ENCODE data around the gene PCDHA2. TPM values are rescaled to one million over a fixed set of nuclear protein-coding genes. Genes with fewer than 3 reads are reported as not detected.
"Not testable (repeated sequence)": the region's sequence is repeated elsewhere in the genome, so short reads cannot be mapped to it uniquely, and the experiment has no call there.

Gene PCDHA2
- total and polyA plus RNA-seq, 5 donors from 2014 or later, result not detected

DNA sequence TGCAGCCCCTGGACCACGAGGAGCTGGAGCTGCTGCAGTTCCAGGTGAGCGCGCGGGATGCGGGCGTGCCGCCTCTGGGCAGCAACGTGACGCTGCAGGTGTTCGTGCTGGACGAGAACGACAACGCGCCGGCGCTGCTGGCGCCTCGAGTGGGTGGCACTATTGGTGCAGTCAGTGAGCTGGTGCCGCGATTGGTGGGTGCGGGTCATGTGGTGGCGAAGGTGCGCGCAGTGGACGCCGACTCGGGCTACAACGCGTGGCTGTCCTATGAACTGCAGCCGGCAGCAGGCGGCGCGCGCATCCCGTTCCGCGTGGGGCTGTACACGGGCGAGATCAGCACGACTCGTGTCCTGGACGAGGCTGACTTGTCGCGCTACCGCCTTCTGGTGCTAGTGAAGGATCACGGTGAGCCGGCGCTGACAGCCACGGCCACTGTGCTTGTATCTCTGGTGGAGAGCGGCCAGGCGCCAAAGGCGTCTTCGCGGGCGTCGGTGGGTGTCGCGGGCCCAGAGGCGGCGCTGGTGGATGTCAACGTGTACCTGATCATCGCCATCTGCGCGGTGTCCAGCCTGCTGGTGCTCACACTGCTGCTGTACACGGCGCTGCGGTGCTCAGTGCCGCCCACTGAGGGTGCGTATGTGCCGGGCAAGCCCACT lies 6.7 kb upstream of the PCDHA2 start:
- H3K9me3 ChIP-seq (ENCODE audit: control insufficient read depth in 2 of 2, low read length in 2 of 2), result peaks cover 32 to 74% of the 10 kb centered on the region in 2 experiments
- H3K4me3 Mint-ChIP-seq; H3K4me1 ChIP-seq (ENCODE audit: control insufficient read depth, insufficient read depth, low read length, poor library complexity, severe bottlenecking); H3K36me3 Mint-ChIP-seq; ATAC-seq (ENCODE audit: low read depth in 2 of 2); H3K27me3 ChIP-seq (ENCODE audit: control insufficient read depth, insufficient read depth, low read length); H3K4me1 Mint-ChIP-seq; DNase-seq; H3K4me3 ChIP-seq (ENCODE audit: low read depth, low read length); H3K27ac Mint-ChIP-seq; H3K36me3 ChIP-seq (ENCODE audit: control insufficient read depth, insufficient read depth, low read length); H3K27ac ChIP-seq (ENCODE audit: insufficient read depth, low read length, poor library complexity, severe bottlenecking); H3K27me3 Mint-ChIP-seq: not testable (repeated sequence)
- H3K9me3 Mint-ChIP-seq, result peaks cover 5 to 58% (median 15%) of the 10 kb centered on the region in 7 donors

- peaks cover 10% of the 10 kb centered on the region for H3K27me3 Mint-ChIP-seq
- Histone ChIP-seq H3K27me3 (ENCODE audit: control insufficient read depth, insufficient read depth, low read length) (peaks cover 5% of the 10 kb centered on the region), H3K4me1 (ENCODE audit: control insufficient read depth, insufficient read depth, low read length, poor library complexity, severe bottlenecking) (no peaks in the 10 kb centered on the region), H3K27ac (ENCODE audit: insufficient read depth, low read length, poor library complexity, severe bottlenecking) (no peak overlapping the region), H3K9me3 (ENCODE audit: control insufficient read depth in 2 of 2, low read length in 2 of 2) (peaks cover 37 to 78% of the 10 kb centered on the region in 2 experiments), H3K36me3 (ENCODE audit: control insufficient read depth, insufficient read depth, low read length) (no peaks in the 10 kb centered on the region), H3K4me3 (ENCODE audit: low read depth, low read length) (no peak overlapping the region)
- DNase-seq (no peak), ATAC-seq (ENCODE audit: low read depth in 2 of 2) (no peak)
- peaks cover 3 to 60% (median 10%) of the 10 kb centered on the region in 7 donors for H3K9me3 Mint-ChIP-seq
- no peak overlapping the region for H3K27ac Mint-ChIP-seq
- no peaks in the 10 kb centered on the region for H3K36me3 Mint-ChIP-seq
- no peaks in the 10 kb centered on the region for H3K4me1 Mint-ChIP-seq
- no peak overlapping the region for H3K4me3 Mint-ChIP-seq
Measured at GRCh38 chr5:140791089-140791488, 3.6 kb upstream of the PCDHA2 start.

- no peaks in the 10 kb centered on the region for H3K36me3 Mint-ChIP-seq
- H3K27ac Mint-ChIP-seq, result no peak overlapping the region
- no peak overlapping the region for H3K4me3 ChIP-seq (ENCODE audit: low read depth, low read length)
- H3K4me1 ChIP-seq (ENCODE audit: control insufficient read depth, insufficient read depth, low read length, poor library complexity, severe bottlenecking), result no peaks in the 10 kb centered on the region
- H3K4me1 Mint-ChIP-seq, result no peaks in the 10 kb centered on the region
- no peak for DNase-seq
- H3K4me3 Mint-ChIP-seq, result no peak overlapping the region
- peaks cover 2 to 52% (median 11%) of the 10 kb centered on the region in 7 donors for H3K9me3 Mint-ChIP-seq
- H3K9me3 ChIP-seq (ENCODE audit: control insufficient read depth in 2 of 2, low read length in 2 of 2), result peaks cover 34 to 45% of the 10 kb centered on the region in 2 experiments
- no peak for ATAC-seq (ENCODE audit: low read depth in 2 of 2)
- H3K27me3 Mint-ChIP-seq, result peaks cover 4% of the 10 kb centered on the region
- H3K36me3 ChIP-seq (ENCODE audit: control insufficient read depth, insufficient read depth, low read length), result no peaks in the 10 kb centered on the region
- H3K27me3 ChIP-seq (ENCODE audit: control insufficient read depth, insufficient read depth, low read length), result peaks cover 2% of the 10 kb centered on the region
- no peak overlapping the region for H3K27ac ChIP-seq (ENCODE audit: insufficient read depth, low read length, poor library complexity, severe bottlenecking)
Measured at GRCh38 chr5:140795259-140795641, 598 bp downstream of the PCDHA2 start.

- not testable (repeated sequence) for H3K27me3 Mint-ChIP-seq; H3K4me1 ChIP-seq (ENCODE audit: control insufficient read depth, insufficient read depth, low read length, poor library complexity, severe bottlenecking)
Measured at GRCh38 chr5:140796072-140796717, 1.5 kb downstream of the PCDHA2 start.

DNA sequence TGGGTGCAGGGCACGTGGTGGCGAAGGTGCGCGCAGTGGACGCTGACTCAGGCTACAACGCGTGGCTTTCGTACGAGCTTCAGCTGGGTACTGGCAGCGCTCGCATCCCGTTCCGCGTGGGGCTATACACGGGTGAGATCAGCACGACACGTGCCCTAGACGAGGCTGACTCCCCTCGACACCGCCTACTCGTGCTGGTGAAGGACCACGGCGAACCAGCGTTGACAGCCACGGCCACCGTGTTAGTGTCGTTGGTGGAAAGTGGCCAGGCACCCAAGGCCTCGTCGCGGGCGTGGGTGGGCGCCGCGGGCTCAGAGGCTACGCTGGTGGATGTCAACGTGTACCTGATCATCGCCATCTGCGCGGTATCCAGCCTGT lies 2.1 kb downstream of the PCDHA2 start:
- H3K4me3 ChIP-seq (ENCODE audit: low read depth, low read length), result no peak overlapping the region
- no peak overlapping the region for H3K4me3 Mint-ChIP-seq
- peaks cover 2% of the 10 kb centered on the region for H3K27me3 ChIP-seq (ENCODE audit: control insufficient read depth, insufficient read depth, low read length)
- peaks cover 0 to 46% (median 10%) of the 10 kb centered on the region in 7 donors for H3K9me3 Mint-ChIP-seq
- H3K27me3 Mint-ChIP-seq, result peaks cover 4% of the 10 kb centered on the region
- no peaks in the 10 kb centered on the region for H3K36me3 Mint-ChIP-seq
- H3K4me1 Mint-ChIP-seq, result no peaks in the 10 kb centered on the region
- H3K27ac Mint-ChIP-seq, result no peak overlapping the region
- DNase-seq (no peak), ATAC-seq (ENCODE audit: low read depth in 2 of 2) (no peak)
- no peaks in the 10 kb centered on the region for H3K36me3 ChIP-seq (ENCODE audit: control insufficient read depth, insufficient read depth, low read length)
- H3K4me1 ChIP-seq (ENCODE audit: control insufficient read depth, insufficient read depth, low read length, poor library complexity, severe bottlenecking), result no peaks in the 10 kb centered on the region
- H3K9me3 ChIP-seq (ENCODE audit: control insufficient read depth in 2 of 2, low read length in 2 of 2), result peaks cover 31 to 54% of the 10 kb centered on the region in 2 experiments
- no peak overlapping the region for H3K27ac ChIP-seq (ENCODE audit: insufficient read depth, low read length, poor library complexity, severe bottlenecking)

More at GRCh38 chr5:140796072-140796717, 1.5 kb downstream of the PCDHA2 start:
- H3K4me1 Mint-ChIP-seq; H3K4me3 Mint-ChIP-seq; DNase-seq; H3K4me3 ChIP-seq (ENCODE audit: low read depth, low read length); H3K36me3 ChIP-seq (ENCODE audit: control insufficient read depth, insufficient read depth, low read length); H3K27ac Mint-ChIP-seq; H3K27me3 ChIP-seq (ENCODE audit: control insufficient read depth, insufficient read depth, low read length); ATAC-seq (ENCODE audit: low read depth in 2 of 2); H3K36me3 Mint-ChIP-seq; H3K27ac ChIP-seq (ENCODE audit: insufficient read depth, low read length, poor library complexity, severe bottlenecking): not testable (repeated sequence)
- peaks cover 33 to 53% of the 10 kb centered on the region in 2 experiments for H3K9me3 ChIP-seq (ENCODE audit: control insufficient read depth in 2 of 2, low read length in 2 of 2)
- H3K9me3 Mint-ChIP-seq, result peaks cover under 1 to 49% (median 12%) of the 10 kb centered on the region in 7 donors

DNA sequence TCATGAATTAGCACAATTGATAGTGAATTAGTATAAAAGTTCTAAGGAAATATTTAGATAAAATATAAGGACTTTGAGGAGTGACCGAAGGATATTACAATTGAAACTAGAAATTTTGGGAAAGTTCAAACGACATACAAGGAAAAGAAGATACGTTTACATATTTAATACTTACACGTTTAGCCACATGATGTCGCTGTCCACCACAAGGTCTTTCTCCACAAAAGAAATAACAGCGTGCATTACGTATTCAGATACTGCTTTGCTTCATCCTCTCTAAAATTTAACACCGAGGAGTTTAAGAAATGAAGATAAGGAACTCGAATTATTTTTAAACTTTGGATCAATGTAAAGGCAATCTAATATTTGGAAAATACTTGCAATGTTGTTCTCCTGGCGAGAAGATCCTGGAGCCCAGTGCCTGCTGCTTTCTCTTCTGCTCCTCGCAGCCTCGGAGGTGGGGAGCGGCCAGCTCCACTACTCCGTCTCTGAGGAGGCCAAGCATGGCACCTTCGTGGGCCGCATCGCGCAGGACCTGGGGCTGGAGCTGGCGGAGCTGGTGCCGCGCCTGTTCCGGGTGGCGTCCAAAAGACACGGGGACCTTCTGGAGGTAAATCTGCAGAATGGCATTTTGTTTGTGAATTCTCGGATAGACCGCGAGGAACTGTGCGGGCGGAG lies 6.3 kb downstream of the PCDHA2 start, which contains the start of gene PCDHA3:
Gene PCDHA3, plus strand, starts transcription at position 242 of the 678 bp plus-strand sequence.
- Mint-ChIP-seq H3K9me3 (peaks cover 0 to 39% (median 10%) of the 10 kb centered on the region in 7 donors), H3K27ac (no peak within 1 kb of the TSS), H3K27me3 (peaks cover 5% of the 10 kb centered on the region), H3K36me3 (no peaks in the 10 kb centered on the region), H3K4me3 (no peak within 1 kb of the TSS), H3K4me1 (no peaks in the 10 kb centered on the region)
- ATAC-seq (ENCODE audit: low read depth in 2 of 2), result no peak
- Histone ChIP-seq H3K36me3 (ENCODE audit: control insufficient read depth, insufficient read depth, low read length) (no peaks in the 10 kb centered on the region), H3K4me1 (ENCODE audit: control insufficient read depth, insufficient read depth, low read length, poor library complexity, severe bottlenecking) (no peaks in the 10 kb centered on the region), H3K27me3 (ENCODE audit: control insufficient read depth, insufficient read depth, low read length) (no peaks in the 10 kb centered on the region), H3K9me3 (ENCODE audit: control insufficient read depth in 2 of 2, low read length in 2 of 2) (peaks cover 6 to 32% of the 10 kb centered on the region in 2 experiments), H3K27ac (ENCODE audit: insufficient read depth, low read length, poor library complexity, severe bottlenecking) (no peak within 1 kb of the TSS), H3K4me3 (ENCODE audit: low read depth, low read length) (no peak within 1 kb of the TSS)
- DNase-seq, result peak in 1 of 3 donors; percentile 6

DNA sequence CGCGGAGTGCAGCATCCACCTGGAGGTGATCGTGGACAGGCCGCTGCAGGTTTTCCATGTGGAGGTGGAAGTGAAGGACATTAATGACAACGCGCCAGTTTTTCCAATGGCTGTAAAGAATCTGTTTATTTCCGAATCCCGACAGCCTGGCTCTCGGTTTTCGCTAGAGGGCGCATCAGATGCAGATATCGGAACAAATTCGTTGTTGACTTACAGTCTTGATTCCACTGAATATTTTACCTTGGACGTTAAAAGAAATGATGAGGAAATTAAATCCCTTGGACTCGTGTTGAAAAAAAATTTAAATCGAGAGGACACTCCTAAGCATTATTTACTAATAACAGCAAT lies 6.8 kb downstream of the PCDHA2 start:
- Histone ChIP-seq H3K36me3 (ENCODE audit: control insufficient read depth, insufficient read depth, low read length) (no peaks in the 10 kb centered on the region), H3K27ac (ENCODE audit: insufficient read depth, low read length, poor library complexity, severe bottlenecking) (no peak overlapping the region), H3K27me3 (ENCODE audit: control insufficient read depth, insufficient read depth, low read length) (no peaks in the 10 kb centered on the region), H3K4me3 (ENCODE audit: low read depth, low read length) (no peak overlapping the region), H3K4me1 (ENCODE audit: control insufficient read depth, insufficient read depth, low read length, poor library complexity, severe bottlenecking) (no peaks in the 10 kb centered on the region), H3K9me3 (ENCODE audit: control insufficient read depth in 2 of 2, low read length in 2 of 2) (peaks cover 8 to 35% of the 10 kb centered on the region in 2 experiments)
- no peaks in the 10 kb centered on the region for H3K36me3 Mint-ChIP-seq
- H3K4me1 Mint-ChIP-seq, result no peaks in the 10 kb centered on the region
- no peak overlapping the region for H3K4me3 Mint-ChIP-seq
- H3K9me3 Mint-ChIP-seq, result peaks cover 0 to 40% (median 11%) of the 10 kb centered on the region in 7 donors
- DNase-seq (no peak), ATAC-seq (ENCODE audit: low read depth in 2 of 2) (no peak)
- H3K27me3 Mint-ChIP-seq, result peaks cover 8% of the 10 kb centered on the region
- no peak overlapping the region for H3K27ac Mint-ChIP-seq

Data from CD4-positive, CD25-positive, alpha-beta regulatory T cell (primary cell).